K562 (cell line): ENCODE data around the gene RYR1.

ENCODE experiments used
- ETV6 ChIP-seq, 3 experiments: fragments of 150-350 bp in 1 of 3; sonication (generic) in 1 of 3; formaldehyde crosslinking in 1 of 3; IDR thresholded peaks; 2 replicates each; pipeline versions ENCODE4 v1.6.1 to v1.8.0; 2014 to 2022; ENCODE audit warnings: borderline replicate concordance in 2 of 3, low read depth in 2 of 3, antibody characterized with exemption in 1 of 3, low read length in 1 of 3, mild to moderate bottlenecking in 1 of 3, missing genetic modification reagents in 1 of 3
- TF ChIP-seq, protein P1 (sequence below): fragments of 250-450 bp; sonication (Bioruptor Pico); IDR thresholded peaks from 2 replicates; pipeline ENCODE4 v1.8.0; 2021; ENCODE audit warnings: moderate library complexity, mild to moderate bottlenecking, inconsistent platforms
- TF ChIP-seq, protein P2 (sequence below), 3 experiments: IDR thresholded peaks in 2 of 3; conservative IDR thresholded peaks in 1 of 3; 2 replicates each; pipeline ENCODE4 v1.5.1; 2011 to 2012; ENCODE audit warnings: low read length in 3 of 3, mild to moderate bottlenecking in 3 of 3, control low read depth in 2 of 3, improper control_type of control experiment in 1 of 3, inconsistent platforms in 1 of 3, low read depth in 1 of 3, mixed read lengths in 1 of 3, moderate library complexity in 1 of 3; ENCODE audit not compliant: insufficient read depth in 2 of 3

DNA sequence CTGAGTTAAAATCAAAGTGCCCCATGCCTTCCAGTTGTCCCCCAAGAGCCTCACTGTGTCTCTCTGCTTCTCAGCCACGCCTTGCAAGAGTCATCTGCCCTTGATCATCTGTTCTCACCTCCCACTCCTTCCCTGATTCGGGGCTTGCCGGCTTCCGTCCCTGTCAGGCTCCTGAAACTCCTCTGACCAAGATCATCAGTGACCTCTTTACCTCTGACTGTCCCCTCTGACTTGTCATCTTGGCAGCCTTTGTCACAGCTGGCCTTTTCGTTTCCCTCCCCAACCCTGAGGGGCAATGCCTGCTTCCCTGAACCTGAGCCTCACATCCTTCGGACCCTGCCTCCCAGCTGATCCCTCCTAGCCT, 117.9 kb downstream of the RYR1 start:
- TF ChIP-seq ETV6 (IDR thresholded peaks at IDR 0.05; ENCODE audit: borderline replicate concordance in 1 of 2, low read depth in 2 of 2, low read length in 1 of 2) (no peak), ETV6 (CRISPR knock-in tag; IDR thresholded peaks at IDR 0.05; ENCODE audit: borderline replicate concordance) (no peak)
- TF ChIP-seq, protein P1, sequence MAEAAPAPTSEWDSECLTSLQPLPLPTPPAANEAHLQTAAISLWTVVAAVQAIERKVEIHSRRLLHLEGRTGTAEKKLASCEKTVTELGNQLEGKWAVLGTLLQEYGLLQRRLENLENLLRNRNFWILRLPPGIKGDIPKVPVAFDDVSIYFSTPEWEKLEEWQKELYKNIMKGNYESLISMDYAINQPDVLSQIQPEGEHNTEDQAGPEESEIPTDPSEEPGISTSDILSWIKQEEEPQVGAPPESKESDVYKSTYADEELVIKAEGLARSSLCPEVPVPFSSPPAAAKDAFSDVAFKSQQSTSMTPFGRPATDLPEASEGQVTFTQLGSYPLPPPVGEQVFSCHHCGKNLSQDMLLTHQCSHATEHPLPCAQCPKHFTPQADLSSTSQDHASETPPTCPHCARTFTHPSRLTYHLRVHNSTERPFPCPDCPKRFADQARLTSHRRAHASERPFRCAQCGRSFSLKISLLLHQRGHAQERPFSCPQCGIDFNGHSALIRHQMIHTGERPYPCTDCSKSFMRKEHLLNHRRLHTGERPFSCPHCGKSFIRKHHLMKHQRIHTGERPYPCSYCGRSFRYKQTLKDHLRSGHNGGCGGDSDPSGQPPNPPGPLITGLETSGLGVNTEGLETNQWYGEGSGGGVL (CRISPR knock-in tag) = no peak
- TF ChIP-seq, protein P2, sequence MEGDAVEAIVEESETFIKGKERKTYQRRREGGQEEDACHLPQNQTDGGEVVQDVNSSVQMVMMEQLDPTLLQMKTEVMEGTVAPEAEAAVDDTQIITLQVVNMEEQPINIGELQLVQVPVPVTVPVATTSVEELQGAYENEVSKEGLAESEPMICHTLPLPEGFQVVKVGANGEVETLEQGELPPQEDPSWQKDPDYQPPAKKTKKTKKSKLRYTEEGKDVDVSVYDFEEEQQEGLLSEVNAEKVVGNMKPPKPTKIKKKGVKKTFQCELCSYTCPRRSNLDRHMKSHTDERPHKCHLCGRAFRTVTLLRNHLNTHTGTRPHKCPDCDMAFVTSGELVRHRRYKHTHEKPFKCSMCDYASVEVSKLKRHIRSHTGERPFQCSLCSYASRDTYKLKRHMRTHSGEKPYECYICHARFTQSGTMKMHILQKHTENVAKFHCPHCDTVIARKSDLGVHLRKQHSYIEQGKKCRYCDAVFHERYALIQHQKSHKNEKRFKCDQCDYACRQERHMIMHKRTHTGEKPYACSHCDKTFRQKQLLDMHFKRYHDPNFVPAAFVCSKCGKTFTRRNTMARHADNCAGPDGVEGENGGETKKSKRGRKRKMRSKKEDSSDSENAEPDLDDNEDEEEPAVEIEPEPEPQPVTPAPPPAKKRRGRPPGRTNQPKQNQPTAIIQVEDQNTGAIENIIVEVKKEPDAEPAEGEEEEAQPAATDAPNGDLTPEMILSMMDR (IDR thresholded peaks at IDR 0.05 in 2 of 3, conservative IDR thresholded peaks at IDR 0.05 in 1 of 3; ENCODE audit: insufficient read depth in 2 of 3, low read depth in 1 of 3, low read length in 3 of 3) = no peak
